Liver (tissue), 3 donors: ENCODE data around the gene CFAP53.

ENCODE experiments used
- EGR1 ChIP-seq, 2 donors: IDR thresholded peaks; 2 replicates each; pipeline ENCODE4 v1.6.1; 2016 to 2018; ENCODE audit warnings: antibody characterized with exemption in 2 of 2, low read depth in 2 of 2
- FOXA1 ChIP-seq: IDR thresholded peaks from 2 replicates; pipeline ENCODE4 v1.6.1; 2016; ENCODE audit warnings: antibody characterized with exemption
- GABPA ChIP-seq, 2 donors: IDR thresholded peaks in 1 of 2; conservative IDR thresholded peaks in 1 of 2; 2 replicates each; pipeline ENCODE4 v1.6.1; 2016; ENCODE audit warnings: antibody characterized with exemption in 2 of 2, mild to moderate bottlenecking in 1 of 2, moderate library complexity in 1 of 2
- JUND ChIP-seq, 2 donors: IDR thresholded peaks; 2 replicates each; pipeline ENCODE4 v1.6.1; 2016; ENCODE audit warnings: antibody characterized with exemption in 2 of 2
- RXRA ChIP-seq, 2 donors: IDR thresholded peaks; 2 replicates each; pipeline ENCODE4 v1.6.1; 2017 to 2018; ENCODE audit warnings: antibody characterized with exemption in 2 of 2, mild to moderate bottlenecking in 1 of 2
- SP1 ChIP-seq: IDR thresholded peaks from 2 replicates; pipeline ENCODE4 v1.6.1; 2018; ENCODE audit warnings: antibody characterized with exemption, mild to moderate bottlenecking
- TAF1 ChIP-seq: conservative IDR thresholded peaks from 2 replicates; pipeline ENCODE4 v1.6.1; 2016; ENCODE audit warnings: antibody characterized with exemption, mild to moderate bottlenecking
- YY1 ChIP-seq: IDR thresholded peaks from 2 replicates; pipeline ENCODE4 v1.6.1; 2016; ENCODE audit warnings: antibody characterized with exemption, mild to moderate bottlenecking
- TF ChIP-seq, protein P1 (sequence below): fragments of 150-350 bp; IDR thresholded peaks from 2 replicates; pipeline ENCODE4 v1.5.1; 2017; ENCODE audit warnings: improper control_type of control experiment, low read depth, low read length; ENCODE audit not compliant: missing input control
- TF ChIP-seq, protein P2 (sequence below): IDR thresholded peaks from 2 replicates; pipeline ENCODE4 v1.6.1; 2016; ENCODE audit warnings: antibody characterized with exemption
- TF ChIP-seq, protein P3 (sequence below): IDR thresholded peaks from 2 replicates; pipeline ENCODE4 v1.6.1; 2016; ENCODE audit warnings: antibody characterized with exemption, mild to moderate bottlenecking
- donor health status: healthy.
- donor health status: healthy.

DNA sequence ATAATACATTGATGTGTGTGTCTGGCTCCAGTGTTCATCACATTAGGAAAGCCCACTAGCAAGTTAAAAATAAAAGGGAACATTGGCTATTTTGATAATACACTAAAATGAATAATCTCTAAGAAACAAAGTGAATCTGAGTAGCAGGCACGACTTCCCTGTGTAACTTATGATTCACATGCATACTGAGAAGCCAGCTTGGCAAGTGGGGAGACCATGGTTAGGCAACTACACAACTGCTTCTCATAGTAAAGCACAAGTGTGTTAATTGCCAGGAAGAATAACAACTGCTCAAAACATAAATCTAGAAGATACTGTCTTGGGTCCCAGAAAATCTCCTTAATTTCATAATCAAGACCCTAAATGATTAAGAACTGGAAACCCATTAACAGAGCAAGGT lies 75.4 kb downstream of the CFAP53 start:
- TF ChIP-seq, protein P1, sequence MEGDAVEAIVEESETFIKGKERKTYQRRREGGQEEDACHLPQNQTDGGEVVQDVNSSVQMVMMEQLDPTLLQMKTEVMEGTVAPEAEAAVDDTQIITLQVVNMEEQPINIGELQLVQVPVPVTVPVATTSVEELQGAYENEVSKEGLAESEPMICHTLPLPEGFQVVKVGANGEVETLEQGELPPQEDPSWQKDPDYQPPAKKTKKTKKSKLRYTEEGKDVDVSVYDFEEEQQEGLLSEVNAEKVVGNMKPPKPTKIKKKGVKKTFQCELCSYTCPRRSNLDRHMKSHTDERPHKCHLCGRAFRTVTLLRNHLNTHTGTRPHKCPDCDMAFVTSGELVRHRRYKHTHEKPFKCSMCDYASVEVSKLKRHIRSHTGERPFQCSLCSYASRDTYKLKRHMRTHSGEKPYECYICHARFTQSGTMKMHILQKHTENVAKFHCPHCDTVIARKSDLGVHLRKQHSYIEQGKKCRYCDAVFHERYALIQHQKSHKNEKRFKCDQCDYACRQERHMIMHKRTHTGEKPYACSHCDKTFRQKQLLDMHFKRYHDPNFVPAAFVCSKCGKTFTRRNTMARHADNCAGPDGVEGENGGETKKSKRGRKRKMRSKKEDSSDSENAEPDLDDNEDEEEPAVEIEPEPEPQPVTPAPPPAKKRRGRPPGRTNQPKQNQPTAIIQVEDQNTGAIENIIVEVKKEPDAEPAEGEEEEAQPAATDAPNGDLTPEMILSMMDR: no peak
- TF ChIP-seq GABPA (IDR thresholded peaks at IDR 0.05 in 1 of 2, conservative IDR thresholded peaks at IDR 0.05 in 1 of 2) (no peak), TAF1 (no peak), RXRA (IDR thresholded peaks at IDR 0.05) (no peak), YY1 (no peak), JUND (IDR thresholded peaks at IDR 0.05) (no peak), SP1 (no peak), FOXA1 (no peak), EGR1 (IDR thresholded peaks at IDR 0.05; ENCODE audit: low read depth in 2 of 2) (no peak)
- TF ChIP-seq, protein P2, sequence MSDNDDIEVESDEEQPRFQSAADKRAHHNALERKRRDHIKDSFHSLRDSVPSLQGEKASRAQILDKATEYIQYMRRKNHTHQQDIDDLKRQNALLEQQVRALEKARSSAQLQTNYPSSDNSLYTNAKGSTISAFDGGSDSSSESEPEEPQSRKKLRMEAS: no peak
- TF ChIP-seq, protein P3, sequence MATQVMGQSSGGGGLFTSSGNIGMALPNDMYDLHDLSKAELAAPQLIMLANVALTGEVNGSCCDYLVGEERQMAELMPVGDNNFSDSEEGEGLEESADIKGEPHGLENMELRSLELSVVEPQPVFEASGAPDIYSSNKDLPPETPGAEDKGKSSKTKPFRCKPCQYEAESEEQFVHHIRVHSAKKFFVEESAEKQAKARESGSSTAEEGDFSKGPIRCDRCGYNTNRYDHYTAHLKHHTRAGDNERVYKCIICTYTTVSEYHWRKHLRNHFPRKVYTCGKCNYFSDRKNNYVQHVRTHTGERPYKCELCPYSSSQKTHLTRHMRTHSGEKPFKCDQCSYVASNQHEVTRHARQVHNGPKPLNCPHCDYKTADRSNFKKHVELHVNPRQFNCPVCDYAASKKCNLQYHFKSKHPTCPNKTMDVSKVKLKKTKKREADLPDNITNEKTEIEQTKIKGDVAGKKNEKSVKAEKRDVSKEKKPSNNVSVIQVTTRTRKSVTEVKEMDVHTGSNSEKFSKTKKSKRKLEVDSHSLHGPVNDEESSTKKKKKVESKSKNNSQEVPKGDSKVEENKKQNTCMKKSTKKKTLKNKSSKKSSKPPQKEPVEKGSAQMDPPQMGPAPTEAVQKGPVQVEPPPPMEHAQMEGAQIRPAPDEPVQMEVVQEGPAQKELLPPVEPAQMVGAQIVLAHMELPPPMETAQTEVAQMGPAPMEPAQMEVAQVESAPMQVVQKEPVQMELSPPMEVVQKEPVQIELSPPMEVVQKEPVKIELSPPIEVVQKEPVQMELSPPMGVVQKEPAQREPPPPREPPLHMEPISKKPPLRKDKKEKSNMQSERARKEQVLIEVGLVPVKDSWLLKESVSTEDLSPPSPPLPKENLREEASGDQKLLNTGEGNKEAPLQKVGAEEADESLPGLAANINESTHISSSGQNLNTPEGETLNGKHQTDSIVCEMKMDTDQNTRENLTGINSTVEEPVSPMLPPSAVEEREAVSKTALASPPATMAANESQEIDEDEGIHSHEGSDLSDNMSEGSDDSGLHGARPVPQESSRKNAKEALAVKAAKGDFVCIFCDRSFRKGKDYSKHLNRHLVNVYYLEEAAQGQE: no peak
